Epidermal melanocyte (primary cell): Measurements from ENCODE around the gene MYRIP.

Experiments
- DNase-seq: peaks from one replicate; pipeline ENCODE4 v3.0.0; 2011; ENCODE audit warnings: low spot score; ENCODE audit not compliant: insufficient read length

MYRIP gene

GRCh38 chr3:40228792-40229350, 419.5 kb downstream of the MYRIP start:
- DNase-seq, result no peak

GRCh38 chr3:40229386-40229785, 420.0 kb downstream of the MYRIP start:
- no peak for DNase-seq

DNA sequence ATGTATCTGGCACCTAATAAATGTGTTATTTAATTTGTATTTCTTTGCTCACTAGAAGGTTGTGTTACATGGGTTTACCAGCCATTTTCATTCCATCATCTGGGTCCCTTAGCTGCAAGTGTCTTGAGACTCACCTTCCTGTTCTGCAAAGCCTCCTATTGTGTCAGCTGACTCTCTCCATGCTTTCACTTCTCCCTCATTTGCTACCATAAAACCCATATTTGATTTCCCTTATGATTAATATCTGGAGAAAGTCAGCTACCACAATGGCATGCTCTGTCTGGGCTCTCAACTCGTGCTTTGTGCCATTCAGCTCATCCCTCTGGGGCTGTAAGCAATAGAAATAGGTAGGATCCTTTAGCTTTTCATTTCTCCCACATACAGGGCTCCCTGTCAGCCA, 420.6 kb downstream of the MYRIP start:
- DNase-seq, result no peak

DNA sequence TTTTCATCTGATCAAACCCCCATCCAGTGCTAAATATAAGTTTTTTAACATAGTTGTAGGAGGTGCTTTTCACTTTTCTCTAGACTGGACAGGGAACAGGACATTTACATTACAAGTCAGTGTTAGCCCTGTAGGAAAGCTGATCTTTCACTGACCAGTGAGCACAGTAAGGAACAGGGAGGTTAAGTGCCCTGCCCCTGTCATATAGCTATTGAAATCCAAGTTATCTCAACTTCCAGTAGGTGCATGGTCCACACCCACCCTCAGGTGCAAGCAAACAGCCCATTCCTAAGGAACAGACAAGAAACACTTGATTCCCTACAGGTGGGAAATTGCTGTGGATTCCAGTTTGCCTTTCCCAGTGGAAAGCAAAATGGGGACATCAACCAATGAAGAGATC, 421.0 kb downstream of the MYRIP start:
- no peak for DNase-seq

GRCh38 chr3:40232626-40233025, 423.2 kb downstream of the MYRIP start:
- no peak for DNase-seq

DNA sequence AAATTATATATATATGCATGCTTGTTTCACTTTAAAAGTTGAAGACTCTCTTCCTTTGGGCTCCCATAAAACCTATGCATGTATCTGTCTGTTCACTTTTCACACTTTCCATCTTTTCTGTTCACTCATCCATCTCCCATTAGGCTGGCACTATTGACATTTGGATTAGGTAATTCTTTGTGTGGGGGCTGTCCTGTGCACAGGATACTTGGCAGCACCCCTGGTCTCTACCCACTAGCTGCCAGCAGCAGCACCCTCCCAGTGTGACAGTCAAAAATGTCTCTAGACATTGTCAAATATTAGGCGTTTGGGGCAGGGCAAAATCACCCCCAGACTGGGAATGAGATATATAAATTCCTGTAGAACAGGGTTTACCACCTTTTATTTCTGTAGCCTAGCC, 427.8 kb downstream of the MYRIP start:
- DNase-seq, result no peak

GRCh38 chr3:40237889-40238571, 428.6 kb downstream of the MYRIP start:
- DNase-seq, result peak; percentile 46

GRCh38 chr3:40240921-40241320, 431.5 kb downstream of the MYRIP start:
- no peak for DNase-seq

DNA sequence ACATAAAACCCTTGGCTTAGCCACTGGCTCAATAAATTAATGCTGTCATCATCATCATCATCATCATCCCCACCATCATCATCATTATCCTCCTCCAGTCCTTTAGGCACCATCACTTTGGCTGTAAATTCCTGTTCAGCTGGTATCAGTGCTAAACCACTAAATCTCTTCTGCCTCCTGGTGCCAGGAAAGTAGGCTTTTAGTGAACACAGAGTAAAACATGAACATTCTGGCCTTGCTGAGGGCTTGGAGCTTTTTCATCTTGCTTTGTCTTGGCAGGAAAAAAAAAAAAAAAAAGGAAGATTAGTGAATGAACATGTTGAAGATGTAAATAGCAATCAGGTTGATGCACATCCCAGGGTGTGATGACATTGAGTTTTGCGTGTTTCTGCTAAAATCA, 432.8 kb downstream of the MYRIP start:
- no peak for DNase-seq

DNA sequence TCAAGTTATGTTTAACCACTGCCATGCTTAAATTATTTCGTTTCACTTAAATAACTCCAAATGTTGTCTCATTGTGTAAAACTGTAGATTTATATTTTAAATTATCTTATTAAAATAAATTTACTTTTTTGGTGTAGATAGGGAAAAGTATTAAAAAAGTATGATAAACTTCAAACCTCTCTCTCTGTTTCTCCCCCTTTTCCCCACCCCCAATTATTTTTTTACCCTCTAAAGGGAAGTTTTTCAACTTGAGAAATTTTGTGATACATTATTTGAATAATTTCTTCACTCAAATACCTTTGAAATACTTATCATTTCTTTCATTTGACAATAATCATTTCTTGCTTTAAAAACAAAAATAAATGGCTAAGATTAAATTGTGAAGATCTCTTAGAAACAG, 433.2 kb downstream of the MYRIP start:
- DNase-seq, result no peak

DNA sequence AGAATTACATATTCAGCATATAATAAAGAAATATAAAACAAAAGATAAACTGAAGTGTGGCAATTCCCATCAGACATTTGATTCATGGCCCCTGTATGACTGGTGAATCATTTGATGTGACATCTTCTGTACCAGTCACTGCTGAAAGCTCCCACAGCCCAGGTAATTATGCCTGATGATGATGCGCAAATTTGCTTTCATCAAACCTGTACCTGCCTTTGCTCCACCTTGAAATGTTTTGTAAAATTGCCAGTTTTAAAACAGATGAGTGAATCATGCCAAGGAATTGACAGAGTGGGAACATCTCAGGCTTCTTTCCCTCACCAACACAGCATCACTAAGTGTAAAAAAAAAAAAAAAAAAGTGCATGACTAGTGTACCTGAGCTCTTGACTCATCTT, 433.6 kb downstream of the MYRIP start:
- DNase-seq, result no peak

GRCh38 chr3:40247714-40248454, 438.5 kb downstream of the MYRIP start:
- no peak for DNase-seq

GRCh38 chr3:40248591-40248990, 439.2 kb downstream of the MYRIP start:
- no peak for DNase-seq

DNA sequence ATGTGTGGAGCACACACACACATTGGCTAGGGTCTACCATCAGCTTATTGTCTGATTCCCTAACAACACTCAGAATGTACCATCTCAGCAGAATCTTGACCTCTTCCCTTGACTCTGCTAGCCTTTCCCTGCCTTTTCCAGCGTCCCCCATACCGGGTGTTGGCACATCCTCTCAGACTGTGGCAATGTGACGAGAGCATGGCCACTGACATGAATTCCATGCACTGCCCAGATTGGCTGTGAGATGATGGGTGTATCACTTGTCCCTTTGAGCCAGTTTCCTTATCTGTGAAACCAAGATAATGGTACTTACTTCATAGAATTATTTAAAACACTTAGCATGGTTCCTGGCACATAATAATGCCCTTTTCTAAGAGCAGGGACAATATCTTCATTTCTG, 439.8 kb downstream of the MYRIP start:
- DNase-seq, result no peak

DNA sequence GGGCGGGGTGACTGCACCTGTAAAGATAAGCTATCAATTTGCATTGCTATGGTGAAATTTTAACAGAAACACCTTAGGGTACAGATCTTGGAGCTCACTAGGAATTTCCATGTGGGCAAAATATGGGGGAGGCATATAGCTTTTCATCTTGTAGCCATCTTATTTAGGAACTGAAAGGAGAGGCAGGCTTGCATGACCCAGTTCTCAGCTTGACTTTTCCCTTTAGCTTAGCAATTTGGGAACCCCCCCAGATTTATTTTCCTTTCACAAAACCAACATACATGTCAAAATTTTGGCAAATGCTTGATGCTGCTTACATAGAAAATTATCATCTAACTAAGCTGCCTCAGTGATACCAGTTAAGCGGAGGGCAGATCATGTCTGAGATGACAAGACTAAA, 445.1 kb downstream of the MYRIP start:
- no peak for DNase-seq

- no peak for DNase-seq
These were observed 445.5 kb downstream of the MYRIP start for GRCh38 chr3:40254891-40255290.

- DNase-seq, result no peak
These were observed 446.1 kb downstream of the MYRIP start for GRCh38 chr3:40255532-40255931.

- DNase-seq, result no peak
These were observed 448.7 kb downstream of the MYRIP start for GRCh38 chr3:40258064-40258463.

DNA sequence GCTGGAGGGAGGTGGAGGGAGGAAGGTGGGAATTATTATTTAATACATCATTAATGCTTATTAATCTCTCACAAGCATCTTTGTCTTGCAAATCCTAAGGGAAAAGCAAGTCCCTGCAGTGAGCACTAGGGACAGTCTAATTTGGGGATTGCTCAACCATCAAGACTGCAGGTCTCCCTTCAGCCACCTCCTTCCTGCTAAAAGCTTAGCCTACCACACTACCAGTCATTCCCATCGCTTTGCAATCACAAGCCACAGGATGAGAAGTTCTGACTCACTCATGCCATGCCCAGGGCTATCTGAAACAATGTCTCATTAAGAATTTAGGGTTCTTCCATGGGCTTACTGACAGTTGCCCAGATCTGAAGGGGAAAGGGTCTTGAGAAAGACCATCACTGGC, 449.1 kb downstream of the MYRIP start:
- no peak for DNase-seq

GRCh38 chr3:40262331-40262730, 452.9 kb downstream of the MYRIP start:
- DNase-seq, result no peak

- DNase-seq, result no peak
These were observed 455.0 kb downstream of the MYRIP start for GRCh38 chr3:40264451-40264850.

DNA sequence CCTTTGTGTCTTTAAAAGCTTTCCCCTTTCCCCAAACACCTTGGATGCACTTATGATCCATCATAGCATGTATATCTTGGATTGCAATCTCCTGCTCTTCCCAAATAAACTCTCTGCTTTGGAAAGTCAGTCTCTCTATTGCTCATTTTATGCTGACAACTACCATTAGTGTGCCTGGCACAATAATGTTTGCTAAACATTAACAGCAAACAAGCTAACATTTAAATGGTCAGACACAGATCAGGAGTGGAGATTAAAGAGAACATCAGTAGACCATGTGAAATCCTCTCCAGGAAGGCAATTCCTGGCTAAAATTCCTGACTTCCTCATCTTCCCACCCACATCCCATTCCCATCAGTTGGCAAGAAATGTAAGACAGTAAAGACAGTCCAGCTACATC, 455.8 kb downstream of the MYRIP start:
- DNase-seq, result no peak
